HG02885 (cell line): ENCODE results near the gene ZNF330.
A peak's percentile ranks its signal among the peaks of the same experiment; 100 is the strongest.
"Not testable (repeated sequence)": the region's sequence is repeated elsewhere in the genome, so short reads cannot be mapped to it uniquely, and the experiment has no call there.

Experiments
- ATAC-seq: cut with Tn5 transposase; IDR thresholded peaks from one replicate; pipeline ENCODE4 v1.9.1; 2021; ENCODE audit warnings: mild to moderate bottlenecking; ENCODE audit not compliant: unreplicated experiment, poor library complexity

The ZNF330 gene

DNA sequence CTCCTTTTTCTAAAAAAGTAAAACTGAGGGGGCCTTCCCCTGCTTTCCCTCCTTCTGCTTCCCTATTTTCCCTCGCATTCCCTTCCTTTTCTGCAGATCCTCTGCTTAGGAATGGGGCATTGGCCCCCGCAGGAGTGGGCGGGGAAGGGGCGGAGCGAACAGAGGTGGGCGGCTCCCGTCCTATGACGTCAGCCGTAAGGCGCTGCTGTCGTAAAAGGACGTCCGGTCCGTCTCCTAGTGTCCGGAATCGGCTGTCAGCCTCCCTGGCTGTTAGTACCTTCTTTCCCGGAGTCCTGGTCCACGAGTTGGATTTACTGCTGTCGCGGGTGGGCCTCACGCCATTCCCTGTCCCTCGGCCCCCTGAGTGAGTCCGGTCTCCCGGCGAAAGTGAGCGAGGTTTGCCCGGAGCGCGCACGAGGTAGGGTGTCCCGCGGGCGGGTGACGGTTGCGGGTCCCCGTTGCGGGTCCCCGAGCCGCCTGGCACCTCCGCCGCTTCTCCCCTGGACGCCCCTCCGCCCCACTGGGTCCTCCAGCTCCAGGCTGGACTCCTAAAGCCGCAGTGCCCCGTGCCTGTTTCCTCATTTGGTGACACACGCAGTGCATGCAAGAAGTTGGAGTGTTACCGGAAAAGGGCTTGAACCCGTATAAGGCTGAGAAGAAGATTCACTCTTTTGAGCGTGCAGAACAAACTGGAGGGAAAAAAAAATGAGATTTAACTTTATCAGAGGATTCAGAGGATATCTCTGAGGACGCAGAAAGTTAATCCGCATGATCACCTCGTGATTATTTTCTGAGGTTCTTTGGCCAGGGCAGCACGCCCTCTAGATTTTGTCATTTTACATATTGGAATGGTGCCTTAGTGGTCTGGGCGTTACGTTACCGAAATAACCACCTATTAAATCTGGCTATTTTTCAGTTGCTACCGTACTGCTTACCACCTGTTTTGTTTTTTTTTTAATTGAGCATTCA is at the start of gene ZNF330:
Gene ZNF330 (plus strand): TSS at position 205 of the 969 bp plus-strand sequence. CDS start 1,477 bp downstream, outside the sequence.
- peak; percentile 84 for ATAC-seq

DNA sequence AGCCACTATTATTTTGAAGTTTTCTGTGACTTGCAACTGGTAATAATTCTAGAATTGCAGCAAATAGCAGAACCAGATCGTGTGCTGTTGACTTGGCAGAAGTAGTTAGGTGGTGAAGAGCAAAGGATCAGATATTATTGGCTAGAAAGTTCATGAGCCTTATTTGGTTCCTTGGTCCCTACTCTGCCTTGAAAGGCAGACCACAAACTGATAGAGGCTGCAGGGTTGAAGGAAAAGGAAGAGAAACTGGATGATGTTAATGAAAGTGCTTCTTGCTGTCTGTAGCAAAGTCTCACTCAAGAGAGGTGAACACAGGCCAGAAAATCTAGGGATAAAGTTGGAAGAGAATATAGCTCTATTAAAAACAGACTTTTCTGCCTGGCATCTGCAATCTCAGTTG is 46.2 kb upstream of the ZNF330 start:
- peak; percentile 68 for ATAC-seq

DNA sequence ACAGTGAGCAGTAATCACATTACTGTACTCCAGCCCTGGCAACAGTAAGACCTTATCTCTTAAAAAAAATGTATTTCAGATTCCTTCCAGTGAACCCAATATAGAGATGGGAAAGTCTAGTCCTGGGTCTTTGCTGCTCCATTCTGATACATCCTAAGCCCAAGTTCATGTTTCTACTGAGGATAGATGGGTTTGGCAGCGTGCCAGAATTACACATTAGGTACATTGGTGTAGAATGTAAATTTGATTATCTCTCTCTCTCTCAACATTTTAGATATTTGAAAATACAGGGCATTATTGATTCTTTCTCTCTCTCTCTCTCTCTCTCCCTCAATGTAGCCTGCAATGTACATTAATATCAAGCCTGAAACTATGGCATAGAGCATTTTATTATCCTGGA is 43.5 kb upstream of the ZNF330 start:
- ATAC-seq: no peak

DNA sequence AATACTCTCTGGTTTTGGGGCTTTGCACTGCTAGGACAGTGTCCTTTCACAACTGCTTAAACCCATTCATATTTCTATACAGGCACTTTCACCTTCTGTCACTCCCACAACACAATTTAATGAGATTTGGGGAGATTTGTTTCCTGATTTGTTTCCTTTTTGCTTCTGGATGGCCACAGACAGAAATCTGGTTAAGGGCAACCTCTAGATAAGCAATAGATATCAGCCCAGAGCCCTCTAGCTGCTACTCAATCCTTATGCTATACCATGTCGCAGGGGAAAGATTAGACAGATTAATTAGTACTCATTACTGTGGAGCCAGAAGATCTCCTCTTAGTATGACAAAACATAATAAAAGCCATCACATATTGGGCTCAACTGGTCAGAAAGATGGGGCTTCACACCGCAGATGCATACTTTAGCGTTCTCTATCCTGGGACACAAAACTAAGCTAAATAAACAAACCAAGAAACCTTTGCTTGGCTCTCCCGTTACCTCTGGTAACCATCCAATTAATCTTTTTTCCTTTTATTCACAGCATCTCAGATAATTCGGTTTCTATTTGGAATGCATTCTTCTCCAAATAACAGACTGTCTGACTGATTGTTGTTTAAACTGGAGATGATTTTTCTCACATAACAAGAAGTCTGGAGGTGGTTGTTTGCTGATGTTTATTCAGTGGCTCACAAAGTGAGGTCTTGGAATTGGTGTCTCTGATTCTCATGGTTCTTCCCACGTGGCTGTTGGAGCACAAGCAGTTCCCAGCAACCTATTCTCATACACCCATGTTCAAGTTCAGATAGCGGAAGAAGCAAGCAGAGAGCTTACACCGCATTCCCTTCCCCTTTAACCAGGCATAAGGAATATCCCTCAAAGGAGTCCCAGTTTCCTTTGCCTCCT is 41.0 kb upstream of the ZNF330 start:
- no peak for ATAC-seq

GRCh38 chr4:141180991-141181761 is 39.5 kb upstream of the ZNF330 start:
- ATAC-seq: no peak

- ATAC-seq: not testable (repeated sequence)
Observed at GRCh38 chr4:141183491-141183890, 37.2 kb upstream of the ZNF330 start.

DNA sequence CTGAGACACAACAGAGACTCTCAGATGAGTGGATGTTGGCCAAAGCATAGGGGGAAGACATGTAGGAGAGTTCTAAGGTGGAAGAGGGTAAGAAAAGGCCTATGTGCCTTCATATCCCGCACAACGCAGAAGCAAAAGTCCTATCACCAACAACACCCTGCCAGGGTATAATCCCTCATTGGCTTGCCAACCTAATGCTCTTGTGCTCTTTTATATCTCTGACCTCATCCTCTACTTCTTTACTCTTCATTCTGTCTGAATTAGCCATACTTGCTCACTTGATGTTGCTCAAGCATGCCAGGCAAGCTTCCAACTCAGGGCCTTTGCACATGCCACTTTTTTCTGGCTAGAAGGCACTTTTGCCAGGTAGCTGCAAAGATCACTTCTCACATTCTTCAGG is 28.1 kb upstream of the ZNF330 start:
- ATAC-seq: no peak

- ATAC-seq: no peak
Observed at GRCh38 chr4:141193516-141194034, 27.1 kb upstream of the ZNF330 start.

GRCh38 chr4:141195095-141195707 is 25.5 kb upstream of the ZNF330 start:
- ATAC-seq: no peak

DNA sequence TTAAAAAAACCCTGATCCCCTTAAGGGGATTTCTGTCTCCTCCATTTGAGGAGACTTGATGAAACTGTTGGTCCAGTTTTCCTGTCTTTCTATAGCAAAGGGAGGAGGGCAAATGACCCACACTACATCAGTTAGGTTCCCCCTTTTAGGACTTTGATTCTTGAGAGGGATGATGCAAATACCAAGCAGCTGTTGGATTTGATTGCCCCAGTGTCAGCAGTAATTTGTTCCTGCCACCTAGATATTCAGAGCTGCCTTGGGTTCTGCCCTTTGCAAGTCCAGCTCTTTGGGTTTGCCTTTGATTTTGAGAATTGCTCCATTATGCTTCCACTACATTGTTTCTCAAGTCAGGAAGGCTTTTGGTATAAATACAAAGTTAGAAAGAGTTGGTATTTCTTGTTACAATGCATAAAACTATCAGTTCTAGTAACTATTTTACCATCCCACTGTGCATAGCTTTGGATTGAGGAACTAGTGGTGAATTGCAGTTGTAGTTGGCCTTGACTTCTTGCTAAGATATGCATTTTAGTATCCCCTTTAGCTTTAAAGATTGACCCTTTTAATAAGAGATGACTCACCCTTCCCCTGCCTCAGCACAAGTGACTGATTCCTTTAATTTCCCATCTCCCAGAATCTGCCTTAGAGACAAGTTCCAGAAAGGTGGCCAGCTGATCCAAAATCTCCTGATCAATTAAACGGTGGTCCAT is 24.3 kb upstream of the ZNF330 start:
- no peak for ATAC-seq

DNA sequence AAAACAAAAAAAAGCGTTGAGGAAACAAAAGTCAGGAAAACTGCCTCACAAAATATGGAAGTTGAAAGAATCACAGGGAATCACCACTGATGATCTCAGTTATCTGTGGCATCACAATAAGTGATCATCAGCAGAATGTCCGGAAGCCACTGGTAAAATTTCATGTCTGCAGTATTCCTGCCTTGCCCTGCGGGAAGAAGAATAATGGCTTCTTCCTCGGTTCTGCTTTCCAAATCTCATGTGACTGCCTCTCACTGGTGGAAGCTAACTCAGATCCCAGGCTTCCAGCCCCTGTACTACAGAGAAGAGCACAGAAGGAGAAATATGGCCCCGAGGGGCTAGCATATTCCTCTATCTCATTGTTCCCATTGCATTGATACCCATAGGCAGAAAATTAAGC is 12.7 kb upstream of the ZNF330 start:
- no peak for ATAC-seq

DNA sequence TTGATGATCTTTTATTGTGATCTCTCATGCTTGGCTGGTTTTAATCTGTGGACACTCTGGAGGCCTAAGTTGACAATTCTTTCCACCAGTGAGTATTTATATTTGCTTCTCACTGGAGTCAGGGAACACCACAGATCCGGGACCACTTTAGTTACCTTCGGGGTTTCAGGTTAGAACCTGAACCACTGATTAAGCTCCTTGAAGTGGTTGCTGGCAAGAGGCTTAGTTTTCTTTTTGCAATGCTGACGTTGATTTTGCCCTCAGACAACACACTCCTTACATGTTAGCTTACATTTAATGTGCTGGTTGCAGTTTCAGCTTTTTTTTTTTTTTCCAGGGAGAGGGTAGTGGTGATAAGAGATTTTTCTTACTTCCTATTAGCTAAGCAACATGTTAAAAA is 10.5 kb upstream of the ZNF330 start:
- ATAC-seq: no peak

GRCh38 chr4:141213550-141213991 is 7.1 kb upstream of the ZNF330 start:
- ATAC-seq: no peak

- ATAC-seq: no peak
Observed at GRCh38 chr4:141215030-141215429, 5.7 kb upstream of the ZNF330 start.

GRCh38 chr4:141216002-141216761 is 4.5 kb upstream of the ZNF330 start:
- ATAC-seq: no peak

GRCh38 chr4:141220271-141220670 is 424 bp upstream of the ZNF330 start:
- no peak for ATAC-seq

DNA sequence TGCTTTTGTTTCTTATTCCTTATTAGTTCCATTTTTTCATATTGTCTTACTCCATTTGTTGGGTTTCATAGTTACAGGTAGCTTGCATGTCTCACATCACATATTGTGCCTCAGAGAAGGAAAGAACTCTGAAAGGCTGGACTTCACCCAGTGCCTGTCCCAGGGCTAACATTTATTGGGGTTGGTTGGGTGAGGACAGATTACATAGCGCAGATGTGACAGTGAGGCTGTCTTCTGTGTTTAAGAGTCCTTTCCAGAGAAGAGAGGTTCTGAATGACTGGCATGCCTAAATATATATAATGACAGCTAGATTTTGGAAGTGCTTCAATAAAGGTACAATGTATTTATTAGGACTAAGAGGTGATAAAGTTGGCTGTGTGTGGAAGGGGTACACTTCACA is 2.7 kb downstream of the ZNF330 start:
- ATAC-seq: no peak

GRCh38 chr4:141227280-141227679 is 6.6 kb downstream of the ZNF330 start:
- ATAC-seq: not testable (repeated sequence)
